ENCODE measurements around the gene LUC7L3. TPM values are rescaled to one million over a fixed set of nuclear protein-coding genes. Genes with fewer than 3 reads are reported as not detected.
"Not testable (repeated sequence)": the region's sequence is repeated elsewhere in the genome, so short reads cannot be mapped to it uniquely, and the experiment has no call there.

LUC7L3 gene
- total RNA-seq, 2 donors from 2014 or later: 90.0 to 110 TPM

DNA sequence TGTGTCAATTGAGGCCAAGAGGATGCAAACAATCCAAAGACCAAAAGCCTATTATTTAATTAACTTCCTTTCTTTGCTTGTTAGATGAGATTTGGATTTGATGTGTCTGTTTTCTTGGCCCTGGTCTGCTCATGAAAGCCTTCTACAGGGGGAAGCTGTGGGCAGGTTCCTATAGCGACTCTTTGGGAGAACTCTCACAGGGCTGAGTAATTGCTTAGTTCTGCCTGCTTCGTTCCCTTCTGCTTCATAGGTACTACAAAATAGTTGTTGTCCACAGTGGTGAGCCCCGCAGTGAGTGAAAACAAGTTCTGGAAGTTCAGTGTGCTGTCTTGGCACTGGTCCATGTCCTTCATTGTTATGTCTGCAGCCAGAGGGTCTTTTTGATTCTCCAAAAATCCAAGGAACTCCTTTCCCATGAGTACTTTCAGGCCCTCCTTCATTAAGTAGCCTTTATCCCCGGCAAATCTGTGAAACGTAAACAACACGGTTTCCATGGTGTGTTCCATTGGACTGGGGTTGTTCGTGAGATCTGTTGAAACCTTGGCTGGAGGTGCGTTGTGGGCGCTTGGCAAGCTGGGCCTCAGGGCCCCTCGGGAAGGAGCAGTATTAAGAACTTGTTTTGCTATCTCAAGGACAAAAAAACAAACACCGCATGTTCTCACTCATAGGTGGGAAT is 77.9 kb downstream of the LUC7L3 start:
- DNase-seq: no peak
- ATAC-seq: no peak
- intact Hi-C loops (cut with DNase I, micrococcal nuclease): no loop called here

DNA sequence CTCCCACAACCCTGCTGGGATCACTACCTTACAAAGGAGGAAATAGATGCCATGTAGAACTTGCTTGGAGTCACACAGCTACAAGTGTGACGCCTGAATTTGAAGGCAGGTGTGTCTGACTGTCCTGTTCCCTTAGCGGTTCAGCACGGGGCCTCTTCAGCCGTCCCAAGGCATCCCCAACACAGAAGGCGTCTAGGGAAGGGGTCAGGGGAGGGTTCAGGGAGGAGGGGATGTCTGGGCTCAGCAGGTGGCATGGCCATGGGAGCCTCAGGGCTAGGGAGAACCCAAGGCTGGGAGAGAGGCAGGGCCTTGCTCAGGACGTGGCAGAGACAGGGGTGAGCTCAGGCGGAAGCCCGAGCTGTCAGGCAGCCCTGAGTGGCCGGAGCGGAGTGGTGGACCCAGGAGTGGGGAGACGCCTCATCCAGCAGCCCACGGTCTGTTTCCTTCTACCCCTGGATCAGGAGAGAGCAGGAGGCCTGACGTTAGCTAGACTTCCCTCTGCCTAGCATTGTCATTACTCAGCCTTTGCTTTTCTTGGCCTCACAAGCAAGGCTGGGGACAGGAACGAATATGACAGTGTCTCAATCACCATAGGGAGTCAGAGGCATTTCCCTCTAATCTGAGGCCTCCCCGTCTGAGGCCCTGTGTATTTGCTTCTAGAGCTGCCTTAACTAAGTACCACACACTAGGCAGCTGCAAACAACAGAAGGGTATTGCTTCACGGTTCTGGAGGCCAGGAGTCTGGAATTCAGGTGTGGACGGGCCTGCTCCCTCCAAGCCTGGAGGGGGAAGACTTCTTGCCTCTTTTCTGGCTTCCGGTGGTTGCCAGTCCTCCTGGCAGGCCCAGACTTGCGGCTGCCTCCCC is 79.3 kb downstream of the LUC7L3 start:
- no peak for ATAC-seq
- intact Hi-C loops (cut with DNase I, micrococcal nuclease): no loop called here
- no peak for DNase-seq

DNA sequence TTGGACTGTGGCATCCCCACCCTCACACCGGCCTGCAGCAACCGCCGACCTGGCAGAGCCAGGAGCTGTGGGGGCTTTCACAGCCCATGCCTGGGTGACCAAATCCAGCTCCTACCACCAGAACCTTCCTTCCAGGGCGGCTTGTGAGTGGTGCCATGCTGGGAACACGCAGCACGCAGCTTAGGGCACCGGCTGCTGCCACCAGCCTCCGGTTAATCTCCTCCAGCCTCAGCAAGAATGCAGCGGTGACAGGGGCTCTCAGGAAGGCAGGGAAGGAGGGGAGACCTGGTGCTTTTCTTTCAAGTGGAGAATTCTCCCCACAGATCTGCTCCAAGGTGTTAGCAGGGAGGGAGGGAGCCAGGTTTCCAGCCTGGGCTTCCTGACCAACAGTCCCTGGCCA is 80.2 kb downstream of the LUC7L3 start:
- no peak for ATAC-seq
- DNase-seq: no peak
- intact Hi-C loops (cut with DNase I, micrococcal nuclease): no loop called here

DNA sequence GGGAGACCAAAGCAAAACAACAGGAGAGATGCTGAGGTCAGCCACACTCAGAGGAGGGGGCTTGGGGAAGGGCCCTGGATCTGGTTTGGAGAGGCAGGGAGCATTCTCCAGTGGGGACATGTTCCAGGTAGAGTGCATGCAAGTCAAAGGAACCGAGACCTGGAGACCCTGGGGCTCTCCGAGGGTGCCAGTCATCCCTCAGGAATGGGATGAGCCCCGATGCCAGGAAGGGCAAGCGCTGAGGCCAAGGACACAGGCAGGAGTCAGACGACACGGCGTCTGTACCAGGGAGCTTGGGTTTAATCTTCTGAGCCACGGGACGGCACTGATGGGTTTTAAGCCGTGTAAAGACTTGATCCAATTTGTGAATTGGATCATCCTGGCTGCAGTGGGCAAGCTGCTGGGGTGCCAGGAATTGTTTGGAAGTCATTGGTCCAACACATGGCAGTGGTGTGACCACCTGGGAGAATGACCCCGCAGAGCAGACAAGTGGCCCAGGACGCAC is 80.8 kb downstream of the LUC7L3 start:
- no peak for ATAC-seq
- intact Hi-C loops (cut with DNase I, micrococcal nuclease): no loop called here
- no peak for DNase-seq

DNA sequence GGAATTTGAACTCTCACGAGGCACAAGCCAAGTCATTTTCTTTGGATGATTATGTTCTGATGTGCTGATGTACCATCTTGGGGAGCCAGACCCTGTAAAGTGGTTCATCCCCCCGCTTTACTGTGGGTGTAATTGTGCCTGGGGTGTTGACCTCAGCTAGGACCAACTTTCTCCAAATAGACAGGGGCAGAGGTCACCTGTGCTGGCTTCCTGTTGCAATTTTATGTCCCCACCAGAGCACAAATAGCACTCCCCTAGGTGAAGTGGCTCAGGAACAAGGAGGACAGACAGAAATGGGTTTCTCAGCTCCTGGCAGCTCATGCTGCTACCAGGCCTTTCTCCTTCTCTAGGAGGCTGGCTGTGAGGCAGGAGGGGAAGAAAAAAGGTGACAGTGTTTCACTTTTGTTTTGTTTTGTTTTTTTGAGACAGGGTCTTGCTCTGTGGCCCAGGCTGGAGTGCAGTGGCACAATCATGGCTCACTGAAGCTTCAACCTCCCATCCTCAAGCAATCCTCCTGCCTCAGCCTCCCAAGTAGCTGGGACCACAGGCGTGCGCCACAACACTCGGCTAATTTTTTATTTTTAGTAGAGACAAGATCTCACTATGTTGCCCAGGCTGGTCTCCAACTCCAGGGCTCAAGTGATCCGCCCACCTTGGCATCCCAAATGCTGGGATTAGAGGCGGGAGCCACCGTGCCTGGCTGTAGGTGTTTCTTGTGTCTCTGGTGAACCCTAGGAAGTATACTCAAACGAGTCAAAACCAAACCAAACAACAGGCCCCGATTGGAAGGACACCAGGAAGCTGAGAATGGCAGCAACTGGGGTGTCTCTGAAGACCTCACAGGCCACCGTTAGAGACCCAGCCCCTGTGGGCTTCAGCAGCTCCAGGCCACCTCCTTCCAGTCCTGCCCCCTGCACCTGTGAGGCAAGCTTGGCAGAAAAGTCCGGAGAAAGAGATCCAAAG is 83.5 kb downstream of the LUC7L3 start:
- ATAC-seq (no peak), DNase-seq (no peak)
- intact Hi-C loops (cut with DNase I, micrococcal nuclease): no loop called here

DNA sequence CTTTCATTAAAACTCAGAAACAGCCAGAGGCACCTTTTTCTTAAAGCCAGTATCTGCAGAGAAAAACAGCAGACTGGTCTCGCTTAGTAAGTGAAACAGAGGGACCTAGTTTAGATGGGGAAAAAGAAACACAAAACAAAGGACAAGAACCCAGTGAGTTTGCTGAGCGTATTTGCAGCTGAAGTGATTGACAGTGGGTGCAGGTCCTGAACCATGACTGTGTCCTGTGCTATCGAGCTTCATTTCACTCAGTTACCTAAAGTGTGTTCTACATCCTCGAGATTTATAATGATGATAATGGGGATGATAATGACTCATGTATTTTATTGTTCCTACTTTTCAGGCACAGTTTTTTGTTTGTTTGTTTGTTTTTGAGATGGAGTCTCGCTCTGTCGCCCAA is 84.3 kb downstream of the LUC7L3 start:
- DNase-seq: no peak
- ATAC-seq: no peak
- intact Hi-C loops (cut with DNase I, micrococcal nuclease): no loop called here

DNA sequence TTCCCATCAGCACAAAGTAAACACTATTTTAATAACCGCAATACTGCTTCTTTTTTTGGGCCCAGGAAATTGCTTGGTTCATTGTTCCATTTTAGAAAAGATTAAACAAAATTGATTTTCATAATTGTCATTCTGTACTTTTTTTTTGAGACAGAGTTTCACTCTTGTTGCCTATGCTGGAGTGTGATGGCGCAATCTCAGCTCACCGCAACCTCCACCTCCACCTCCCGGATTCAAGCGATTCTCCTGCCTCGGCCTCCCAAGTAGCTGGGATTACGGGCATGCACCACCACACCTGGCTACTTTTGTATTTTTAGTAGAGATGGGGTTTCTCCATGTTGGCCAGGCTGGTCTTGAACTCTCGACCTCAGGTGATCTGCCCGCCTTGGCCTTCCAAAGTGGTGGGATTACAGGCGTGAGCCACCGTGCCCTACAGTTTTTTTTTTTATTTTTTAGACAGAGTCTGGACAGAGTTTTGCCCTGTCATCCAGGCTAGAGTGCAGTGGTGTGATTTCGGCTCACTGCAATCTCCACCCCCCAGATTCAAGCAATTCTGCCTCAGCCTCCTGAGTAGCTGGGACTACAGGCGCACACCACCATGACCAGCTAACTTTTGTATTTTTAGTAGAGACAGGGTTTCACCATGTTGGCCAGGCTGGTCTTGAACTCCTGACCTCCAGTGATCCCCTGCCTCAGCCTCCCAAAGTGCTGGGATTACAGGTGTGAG is 85.5 kb downstream of the LUC7L3 start:
- DNase-seq; intact Hi-C loops (cut with DNase I, micrococcal nuclease); ATAC-seq: not testable (repeated sequence)

DNA sequence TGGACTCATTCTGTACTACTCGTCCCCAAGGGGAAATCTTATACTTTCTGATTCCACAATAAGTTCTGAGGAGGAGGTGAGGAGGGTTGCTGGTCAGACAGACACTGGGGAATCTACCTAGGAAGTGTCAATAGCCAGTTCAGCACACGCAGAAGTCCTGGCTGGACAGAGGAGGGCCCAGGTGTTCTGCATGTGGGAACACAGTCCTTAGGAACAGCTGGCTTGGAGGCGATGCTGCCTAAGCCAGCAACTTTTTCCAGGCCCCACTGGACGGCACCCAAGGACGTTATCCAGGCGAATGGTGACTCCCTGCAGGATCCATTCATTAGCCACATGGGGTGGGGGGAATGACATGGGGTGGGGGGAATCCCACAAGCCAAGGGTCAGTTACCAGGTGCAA is 86.1 kb downstream of the LUC7L3 start:
- intact Hi-C loops (cut with DNase I, micrococcal nuclease): no loop called here
- no peak for DNase-seq
- ATAC-seq: no peak

Small RNAs within 50 kb of the gene (microRNA-seq; reads per million reads assigned to microRNA genes)
- gene MIR8059: 0 to 0.53 reads per million in 2 donors

Other genes starting within 250 kb of the LUC7L3 start
- 10 to 100 TPM; 29.1 to 33.9 TPM for gene RSAD1, start 240.7 kb upstream of the LUC7L3 start, total RNA-seq
- gene MYCBPAP, start 211.2 kb upstream of the LUC7L3 start, total RNA-seq: 1 to 10 TPM; 2.1 to 2.8 TPM
- 10 to 100 TPM; 40.1 to 58.5 TPM for gene EPN3, start 186.9 kb upstream of the LUC7L3 start, total RNA-seq
- 10 to 100 TPM; 61.1 to 66.7 TPM for gene SPATA20, start 172.4 kb upstream of the LUC7L3 start, total RNA-seq
- under 1 TPM; 0.03 to 0.06 TPM for gene CACNA1G, start 158.9 kb upstream of the LUC7L3 start, total RNA-seq
- gene ABCC3, start 84.7 kb upstream of the LUC7L3 start, total RNA-seq: 100 to 1,000 TPM; 251 to 373 TPM
- 10 to 100 TPM; 23.9 to 28.8 TPM for gene ANKRD40, start 11.7 kb upstream of the LUC7L3 start, total RNA-seq
- 10 to 100 TPM; 63.4 to 75.8 TPM for gene ANKRD40CL, start 47.9 kb downstream of the LUC7L3 start, total RNA-seq
- gene WFIKKN2, start 116.0 kb downstream of the LUC7L3 start, total RNA-seq: under 1 TPM; 0.06 to 0.08 TPM
- 100 to 1,000 TPM; 138 to 175 TPM for gene TOB1, start 146.8 kb downstream of the LUC7L3 start, total RNA-seq

Data from left colon (tissue), 2 donors.